GM19463 (cell line): Measurements from ENCODE around the gene PGM1.

Experiments
- ATAC-seq: cut with Tn5 transposase; IDR thresholded peaks from one replicate; pipeline ENCODE4 v1.9.1; 2021; ENCODE audit warnings: mild to moderate bottlenecking, moderate library complexity; ENCODE audit not compliant: unreplicated experiment

The PGM1 gene

DNA sequence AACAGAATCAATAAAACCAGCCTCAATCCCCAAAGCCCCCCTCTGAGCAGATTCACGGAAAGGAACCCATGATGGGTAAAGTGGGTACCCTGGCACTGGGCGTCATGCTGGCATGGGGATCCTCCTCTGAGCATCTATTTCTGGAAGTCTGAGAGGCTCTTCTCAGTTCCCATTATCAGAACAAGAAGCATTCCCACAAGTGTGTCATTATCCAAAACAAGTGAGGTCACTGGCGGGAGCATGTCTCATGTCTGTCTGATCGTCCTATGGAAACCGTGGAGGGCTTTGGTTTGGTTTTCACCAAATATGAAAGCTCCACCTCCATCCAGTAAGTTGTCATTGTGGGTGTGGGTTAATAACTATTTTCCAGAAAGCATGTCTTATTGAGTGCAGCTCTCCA, 70.7 kb downstream of the PGM1 start:
- ATAC-seq = no peak

DNA sequence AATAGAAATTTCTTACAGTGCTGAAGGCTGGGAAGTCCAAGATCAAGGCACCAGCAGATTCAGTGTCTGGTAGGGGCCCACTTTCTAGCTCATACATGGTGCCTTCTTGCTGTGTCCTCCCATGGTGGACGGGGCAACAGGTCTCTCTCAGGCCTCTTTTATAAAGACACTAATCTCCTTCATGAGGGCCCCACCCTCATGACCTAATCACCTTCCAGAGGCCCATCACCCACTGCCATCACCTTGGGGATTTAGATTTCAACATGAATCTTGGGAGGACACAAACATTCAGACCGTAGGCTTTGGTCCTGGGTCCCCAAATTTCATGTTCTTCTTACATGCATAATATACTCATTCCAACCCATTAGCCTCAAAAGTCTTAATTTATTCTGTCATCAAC, 71.5 kb downstream of the PGM1 start:
- ATAC-seq = no peak

DNA sequence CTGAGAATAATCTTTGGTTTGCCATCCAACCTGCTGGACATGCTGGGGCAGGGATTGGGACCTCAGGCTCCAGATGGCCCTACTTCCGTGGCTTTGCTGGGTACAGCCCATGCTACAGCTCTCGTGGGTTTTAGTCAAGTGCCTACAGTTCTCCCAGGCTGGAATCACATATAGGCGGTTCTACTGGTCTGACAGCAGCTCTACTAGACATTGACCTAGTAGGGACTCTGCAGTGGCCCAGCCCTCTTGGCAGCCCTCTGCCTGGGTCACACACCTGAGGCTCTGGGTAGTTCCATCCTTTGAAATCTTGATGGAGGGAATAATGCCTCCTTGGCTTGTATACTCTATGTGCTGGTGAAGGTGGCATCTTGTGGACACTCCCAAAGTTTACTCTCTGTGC, 72.2 kb downstream of the PGM1 start:
- no peak for ATAC-seq

DNA sequence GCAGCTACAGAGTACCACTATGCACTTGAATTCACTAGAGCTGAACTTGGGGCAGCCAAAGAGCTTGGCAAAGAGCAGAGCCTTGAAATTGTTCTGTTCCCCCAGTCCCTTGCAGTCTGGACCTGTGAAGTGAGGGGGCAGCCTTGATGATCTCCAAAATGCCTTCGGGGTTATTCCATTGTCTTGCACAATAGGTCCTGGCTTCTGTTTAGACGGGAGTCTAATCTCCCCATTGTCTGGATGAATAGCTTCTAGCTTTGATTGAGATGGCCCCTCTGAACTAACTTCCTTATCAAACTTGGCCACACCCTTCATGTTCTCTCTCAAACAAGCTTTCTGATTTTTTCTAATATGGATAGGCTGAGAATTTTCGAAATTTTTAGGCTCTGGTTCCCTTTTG, 72.6 kb downstream of the PGM1 start:
- ATAC-seq = no peak

DNA sequence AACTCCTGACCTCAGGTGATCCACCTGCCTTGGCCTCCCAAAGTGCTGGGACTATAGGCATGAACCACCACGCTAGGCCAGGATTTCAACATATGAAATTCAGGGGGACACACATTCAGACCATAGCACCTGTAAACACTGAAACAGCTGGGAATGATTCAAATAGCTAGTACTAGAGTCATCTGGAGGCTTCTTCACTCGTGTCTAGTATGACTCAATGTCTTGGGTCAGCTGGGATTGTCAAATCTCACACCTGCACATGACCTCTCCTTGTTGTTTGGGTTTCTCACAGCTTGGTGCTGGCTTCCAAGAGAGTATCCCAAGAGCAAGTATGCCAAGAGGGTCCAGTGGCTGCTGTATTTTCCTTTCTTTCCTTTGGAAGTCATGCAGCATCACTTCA, 75.1 kb downstream of the PGM1 start:
- peak; percentile 57 for ATAC-seq

DNA sequence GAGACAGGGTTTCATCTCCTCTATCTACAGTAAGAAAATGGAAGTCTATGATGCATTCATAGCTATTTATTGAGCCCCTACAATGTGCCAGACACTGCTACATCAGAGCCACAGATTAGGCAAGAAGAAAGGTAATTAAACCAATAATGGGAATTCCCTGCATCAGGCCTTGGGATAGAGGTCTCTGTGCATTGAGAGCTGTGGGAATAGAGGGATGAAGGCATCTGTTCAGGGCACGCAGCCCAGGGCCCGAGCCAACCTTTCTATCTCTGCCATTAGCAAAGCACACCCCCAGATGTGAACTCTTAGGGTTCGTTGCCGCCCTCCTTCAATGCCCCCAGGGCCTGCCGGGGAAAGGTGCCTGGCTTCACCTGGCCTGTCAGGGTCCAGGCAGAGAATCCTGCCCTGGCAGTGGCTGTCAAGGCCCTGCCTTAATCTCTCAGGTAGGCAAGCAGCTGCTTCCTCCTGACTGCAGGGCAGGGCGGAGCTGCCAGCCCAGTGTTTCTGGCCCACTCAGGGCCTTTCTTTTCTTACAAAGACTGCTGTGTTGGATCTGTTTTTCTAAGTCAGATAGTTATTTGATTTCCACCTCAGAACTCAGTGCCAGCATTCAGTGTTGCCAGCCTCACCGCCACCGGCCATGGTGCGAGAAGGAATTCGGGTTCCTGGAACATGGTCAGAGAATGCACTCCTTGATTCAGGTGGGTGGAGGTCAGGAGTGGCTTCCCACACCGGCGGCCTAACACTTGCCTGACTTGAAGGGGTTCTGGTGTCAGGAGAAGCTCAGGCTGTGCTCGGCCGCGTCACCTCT, 76.1 kb downstream of the PGM1 start:
- ATAC-seq = no peak

DNA sequence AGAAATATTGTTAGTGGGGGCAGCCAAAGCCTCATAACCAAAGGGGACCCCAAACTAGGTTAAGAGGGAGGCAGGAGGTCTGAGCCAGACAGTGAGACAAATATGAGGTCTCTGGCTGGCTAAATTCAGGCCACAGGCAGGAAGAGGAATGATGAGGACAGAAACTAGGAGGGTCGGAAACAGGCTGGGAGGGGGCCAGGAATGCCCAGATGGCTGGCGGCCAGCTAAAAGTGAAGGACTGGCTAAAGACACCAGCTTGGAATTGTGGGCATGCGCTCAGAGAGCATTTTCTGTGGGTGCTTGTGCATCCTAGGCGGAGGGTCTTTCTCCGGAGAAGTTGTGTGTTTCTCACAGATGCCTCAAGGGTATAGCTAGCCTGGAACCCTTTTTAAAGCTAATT, 77.0 kb downstream of the PGM1 start:
- no peak for ATAC-seq

DNA sequence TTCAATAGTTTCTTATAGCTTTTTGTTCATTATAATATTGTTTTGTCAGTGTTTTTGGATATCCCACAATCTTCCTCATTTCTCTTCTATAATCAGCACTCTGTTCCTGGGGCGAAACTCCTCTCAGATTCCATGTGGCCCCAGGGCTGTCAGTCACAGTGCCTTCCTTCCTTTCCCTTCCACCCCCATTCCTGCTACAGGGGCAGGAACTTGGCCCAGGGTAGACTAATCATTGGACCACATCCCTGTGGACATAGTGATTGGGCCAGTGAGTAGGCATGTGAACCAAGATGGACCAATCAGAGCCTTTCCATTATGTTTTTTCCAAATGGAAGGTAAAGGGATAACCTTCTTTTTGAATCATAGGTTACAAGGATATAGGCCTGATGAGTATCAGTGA, 78.3 kb downstream of the PGM1 start:
- ATAC-seq = no peak

DNA sequence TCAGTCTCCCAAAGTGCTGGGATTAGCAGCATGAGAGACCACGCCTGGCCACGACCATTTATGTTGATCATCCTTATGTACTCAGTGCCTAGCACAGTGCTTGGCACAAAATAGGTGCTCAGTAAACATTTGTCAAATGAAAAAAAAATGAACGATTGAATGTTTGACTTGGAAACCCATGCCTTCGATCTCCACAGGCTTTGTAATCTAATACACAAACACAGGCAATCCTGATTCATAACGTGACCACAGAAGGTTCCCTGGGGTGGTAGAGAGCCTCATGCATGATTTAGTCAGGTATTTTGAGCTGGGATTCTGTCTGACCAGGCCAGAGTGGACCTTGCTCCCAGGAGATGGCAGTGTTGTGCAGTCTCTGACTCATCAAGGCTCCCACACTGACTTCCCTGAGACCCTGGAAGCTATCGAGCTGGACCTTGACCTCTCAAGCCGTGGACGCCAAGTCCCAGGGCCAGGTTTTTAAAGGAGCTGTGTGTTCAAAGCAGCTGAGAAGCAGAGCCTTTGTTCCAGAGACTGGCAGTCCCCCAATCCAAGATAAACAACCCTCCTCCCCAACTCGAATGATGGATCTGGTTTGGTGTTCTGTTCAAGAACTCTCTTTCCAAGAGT, 81.1 kb downstream of the PGM1 start:
- ATAC-seq = peak; percentile 81

DNA sequence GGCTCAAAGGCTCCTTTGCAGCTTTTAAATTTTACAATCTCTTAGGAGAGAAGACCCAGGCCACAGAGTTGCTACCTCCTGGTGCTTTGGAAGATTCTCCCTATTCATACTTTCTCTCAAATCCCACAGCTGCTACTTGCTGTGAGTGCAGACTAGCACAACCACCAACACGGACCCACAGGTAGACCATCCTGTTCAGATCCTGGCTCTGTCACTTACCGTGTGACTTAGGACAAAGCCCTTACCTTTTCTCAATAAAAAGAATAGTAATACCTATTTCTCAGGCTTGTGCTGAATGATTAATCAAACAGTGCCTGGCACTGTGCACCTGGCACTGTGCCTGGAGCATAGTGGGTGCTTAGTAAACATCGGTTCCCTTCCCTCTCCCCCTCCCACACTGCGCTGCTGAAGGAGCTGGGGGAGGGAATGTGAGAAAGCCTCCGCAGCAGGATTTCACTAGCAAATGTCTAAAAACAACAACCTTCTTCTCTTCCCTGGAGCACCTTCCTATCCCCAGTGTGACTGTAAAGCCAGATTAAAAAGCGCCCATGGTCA, 81.7 kb downstream of the PGM1 start:
- ATAC-seq = no peak

DNA sequence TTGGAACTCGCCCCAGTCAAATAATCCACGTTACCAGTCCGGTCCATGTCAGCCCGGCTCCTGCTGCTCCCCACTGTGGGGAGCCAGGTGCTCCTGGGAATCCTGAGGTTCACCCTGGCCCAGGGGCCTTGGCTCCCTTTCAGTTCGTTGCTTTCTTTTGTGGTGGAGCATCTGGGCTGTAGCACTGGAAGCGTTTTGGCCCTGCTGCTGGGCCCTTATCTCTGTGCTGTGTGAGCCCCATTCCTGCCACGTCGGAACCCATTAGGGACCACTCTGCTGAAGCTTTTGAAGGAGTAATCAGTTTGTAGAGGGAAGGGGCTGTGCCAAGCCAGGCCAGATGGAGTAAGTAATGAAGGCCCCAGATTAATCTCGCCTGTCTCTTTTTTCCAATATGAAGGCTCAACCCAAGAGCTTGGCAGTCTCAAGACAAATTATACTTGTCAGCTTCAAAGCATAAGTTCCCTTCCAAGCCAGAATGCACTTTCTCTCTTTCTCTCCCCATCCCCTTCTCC, 82.3 kb downstream of the PGM1 start:
- no peak for ATAC-seq

DNA sequence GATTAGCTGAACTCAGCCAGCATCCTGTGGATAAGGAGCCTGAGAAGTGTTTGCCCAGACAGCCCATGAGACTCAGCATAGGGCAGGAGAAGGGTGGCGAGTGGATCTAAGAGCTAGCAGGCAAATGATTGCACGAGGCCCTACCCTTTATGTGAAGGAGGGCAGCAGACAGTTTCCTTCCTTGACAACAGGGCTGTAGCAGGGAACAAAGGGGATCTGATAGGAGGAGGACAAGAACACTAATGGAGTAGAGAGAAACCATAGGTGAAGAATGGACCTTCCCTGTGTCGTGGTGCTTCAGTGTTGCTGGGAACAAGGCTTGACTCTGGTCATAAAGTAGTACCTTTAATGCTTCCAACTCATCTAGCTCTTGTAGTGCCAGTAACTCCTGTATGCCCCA, 84.3 kb downstream of the PGM1 start:
- ATAC-seq = no peak

DNA sequence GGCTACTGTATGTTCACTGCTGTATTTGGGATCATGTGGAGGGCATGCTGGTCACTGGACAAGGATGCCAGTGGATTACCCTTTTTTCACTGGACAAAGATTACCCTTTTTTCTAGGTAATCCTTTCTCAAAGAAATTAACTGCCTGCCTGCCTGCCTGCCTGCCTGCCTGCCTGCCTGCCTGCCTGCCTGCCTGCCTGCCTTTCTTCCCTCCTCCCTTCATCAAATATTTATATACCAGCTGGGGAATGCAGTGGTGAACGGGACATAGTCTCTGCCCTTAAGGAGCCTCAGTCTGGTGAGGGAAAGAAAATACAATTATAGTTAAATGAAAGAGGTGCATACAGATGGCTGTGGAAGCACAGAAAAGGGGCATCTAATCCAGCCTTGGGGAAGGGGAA, 85.0 kb downstream of the PGM1 start:
- no peak for ATAC-seq

DNA sequence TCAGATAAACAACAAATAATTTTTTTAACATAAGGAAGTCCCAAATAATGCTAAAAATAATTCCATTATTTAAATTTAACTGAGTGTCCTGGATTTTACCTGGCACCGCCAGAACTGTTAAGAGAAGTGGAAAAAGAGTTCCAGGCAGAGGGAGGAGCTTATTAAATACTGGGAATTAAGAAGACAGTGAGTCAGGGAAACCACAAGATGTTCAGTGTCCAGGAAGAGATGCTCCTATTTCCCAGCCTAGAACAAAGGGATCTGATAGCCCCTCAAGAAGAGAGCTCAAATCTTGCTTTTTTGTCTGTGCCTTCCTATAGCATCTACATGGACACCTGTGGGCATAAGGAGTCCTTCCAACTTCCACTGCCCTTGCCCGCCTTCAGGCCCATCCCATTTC, 85.9 kb downstream of the PGM1 start:
- ATAC-seq = no peak

DNA sequence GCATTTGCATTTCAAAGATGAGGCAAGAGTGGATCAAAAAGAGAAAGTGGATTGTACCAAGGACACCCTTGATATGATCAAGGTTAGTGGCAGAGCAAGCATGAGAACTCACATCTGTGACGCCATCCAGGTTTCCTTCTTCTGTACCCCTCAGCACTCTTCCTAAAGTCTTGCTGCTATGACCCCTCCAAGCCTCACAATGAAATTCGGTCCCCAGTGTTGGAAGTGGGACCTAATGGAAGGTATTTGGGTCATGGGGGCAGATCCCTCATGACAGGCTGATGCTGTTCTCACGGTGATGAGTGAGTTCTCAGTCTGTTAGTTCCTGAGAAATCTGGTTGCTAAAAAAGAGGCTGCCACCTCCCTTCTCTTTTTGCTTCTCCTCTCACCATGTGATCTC, 86.4 kb downstream of the PGM1 start:
- ATAC-seq = no peak

DNA sequence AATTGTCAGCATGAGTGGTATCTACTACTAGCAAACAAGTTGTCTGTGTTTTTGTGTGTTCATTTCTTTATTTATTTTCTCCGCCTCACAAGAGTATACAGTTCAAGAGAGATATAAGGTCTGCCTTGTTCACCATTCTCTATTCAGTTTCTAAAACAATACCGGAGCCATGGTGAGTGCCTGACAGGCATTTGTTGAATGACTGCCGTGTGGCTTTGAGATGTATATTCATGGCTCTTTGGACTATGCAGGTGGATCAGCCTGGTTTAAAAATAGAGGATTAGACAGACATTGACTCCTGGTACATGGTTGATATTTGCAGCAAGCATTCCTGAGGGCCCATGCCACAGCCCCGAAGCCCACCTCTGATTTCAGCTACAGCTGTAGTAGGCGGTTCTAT, 89.7 kb downstream of the PGM1 start:
- ATAC-seq = no peak

DNA sequence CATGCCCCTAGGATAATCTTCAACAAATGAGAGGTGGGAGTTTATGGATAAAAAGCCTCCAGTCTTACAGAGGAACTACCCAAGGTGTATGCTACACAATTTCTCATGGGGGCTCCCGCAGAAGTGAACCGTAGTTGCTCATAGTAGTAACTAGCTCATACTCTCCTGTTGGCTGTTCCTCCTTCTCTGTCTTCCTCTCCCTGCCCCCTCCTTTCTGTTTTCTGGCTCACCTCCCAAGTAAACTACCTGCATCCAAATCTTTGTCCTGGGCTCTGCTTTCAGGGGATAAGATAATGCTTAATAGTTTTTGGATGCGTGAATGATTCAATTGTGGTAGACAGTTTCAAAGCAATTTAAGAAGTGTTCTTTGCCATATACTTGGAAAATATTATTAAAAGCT, 90.5 kb downstream of the PGM1 start:
- ATAC-seq = no peak

DNA sequence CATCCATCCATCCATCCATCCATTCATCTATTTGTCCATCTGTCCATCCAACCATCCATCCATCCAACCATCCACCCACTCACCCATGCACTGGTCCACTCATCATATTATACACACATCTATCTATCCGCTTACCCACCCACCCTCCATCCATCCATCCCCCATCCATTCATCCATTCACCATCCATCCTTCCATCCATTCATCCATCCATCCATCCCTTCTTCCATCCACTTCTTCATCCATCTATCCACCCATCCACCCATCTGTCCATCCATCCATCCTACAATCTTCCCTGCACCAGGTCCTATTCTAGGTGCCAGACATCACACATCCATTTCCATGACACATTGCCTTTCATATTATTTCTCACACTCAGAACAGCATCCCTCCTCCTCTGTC, 93.5 kb downstream of the PGM1 start:
- no peak for ATAC-seq

DNA sequence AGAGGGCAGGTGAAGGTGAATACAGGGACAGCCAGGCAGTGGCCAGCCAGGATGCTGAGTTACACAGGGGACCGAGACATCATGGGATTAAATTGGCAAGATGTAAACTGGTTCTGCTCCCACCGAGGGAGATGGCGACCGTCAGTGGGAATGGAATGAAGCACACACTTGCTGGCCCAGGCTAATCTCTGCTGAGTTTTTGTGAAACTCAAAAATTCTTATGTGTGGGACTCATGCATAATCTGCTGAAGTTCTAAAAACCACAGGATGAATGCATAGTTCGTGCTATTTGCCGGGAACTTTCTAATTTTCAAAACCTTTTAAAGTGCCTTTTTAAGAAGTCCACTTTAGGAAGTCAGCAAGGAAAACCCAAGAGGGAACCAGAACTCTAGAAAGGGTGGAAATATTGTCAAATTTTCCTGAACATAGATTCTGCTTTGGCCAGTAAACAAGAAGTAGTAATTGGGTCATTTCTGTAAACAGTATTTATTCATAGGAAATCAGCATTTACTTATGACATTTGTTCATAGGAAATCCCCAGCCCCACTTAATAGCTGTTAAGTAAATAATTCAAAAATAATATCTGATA, 95.2 kb downstream of the PGM1 start:
- ATAC-seq = no peak

DNA sequence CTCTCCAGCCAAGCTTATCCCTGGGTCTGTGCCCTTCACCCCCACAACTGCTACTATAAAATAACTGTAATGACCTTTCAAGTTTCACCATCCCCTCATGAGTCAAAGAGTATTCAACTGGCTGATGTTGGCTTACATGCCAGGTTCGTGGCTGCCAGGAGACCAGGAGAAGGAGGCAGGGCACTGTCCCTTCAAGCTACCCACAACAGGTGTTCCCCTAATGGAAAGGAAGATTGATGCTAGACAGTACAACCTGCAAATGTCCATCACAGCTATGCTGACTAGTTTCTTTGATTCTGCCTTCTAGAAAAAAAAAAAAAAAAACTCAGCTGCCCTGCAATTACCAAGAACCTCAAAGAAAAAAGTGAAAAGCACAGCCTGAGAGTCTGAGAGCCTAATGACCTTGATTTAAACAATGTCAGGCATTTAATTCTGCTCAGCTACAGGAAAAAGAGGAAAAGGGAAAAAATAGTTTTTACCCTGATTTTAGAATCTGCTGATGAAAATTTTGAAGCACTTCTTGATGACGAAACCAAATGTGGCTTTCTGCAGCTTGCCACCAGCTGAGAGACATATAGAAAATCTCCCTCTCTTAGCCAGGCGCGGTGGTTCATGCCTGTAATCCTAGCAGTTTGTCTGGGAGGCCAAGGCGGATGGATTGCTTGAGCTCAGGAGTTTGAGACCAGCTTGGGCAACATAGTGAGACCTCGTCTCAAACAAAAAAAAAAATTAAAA, 97.9 kb downstream of the PGM1 start:
- no peak for ATAC-seq

DNA sequence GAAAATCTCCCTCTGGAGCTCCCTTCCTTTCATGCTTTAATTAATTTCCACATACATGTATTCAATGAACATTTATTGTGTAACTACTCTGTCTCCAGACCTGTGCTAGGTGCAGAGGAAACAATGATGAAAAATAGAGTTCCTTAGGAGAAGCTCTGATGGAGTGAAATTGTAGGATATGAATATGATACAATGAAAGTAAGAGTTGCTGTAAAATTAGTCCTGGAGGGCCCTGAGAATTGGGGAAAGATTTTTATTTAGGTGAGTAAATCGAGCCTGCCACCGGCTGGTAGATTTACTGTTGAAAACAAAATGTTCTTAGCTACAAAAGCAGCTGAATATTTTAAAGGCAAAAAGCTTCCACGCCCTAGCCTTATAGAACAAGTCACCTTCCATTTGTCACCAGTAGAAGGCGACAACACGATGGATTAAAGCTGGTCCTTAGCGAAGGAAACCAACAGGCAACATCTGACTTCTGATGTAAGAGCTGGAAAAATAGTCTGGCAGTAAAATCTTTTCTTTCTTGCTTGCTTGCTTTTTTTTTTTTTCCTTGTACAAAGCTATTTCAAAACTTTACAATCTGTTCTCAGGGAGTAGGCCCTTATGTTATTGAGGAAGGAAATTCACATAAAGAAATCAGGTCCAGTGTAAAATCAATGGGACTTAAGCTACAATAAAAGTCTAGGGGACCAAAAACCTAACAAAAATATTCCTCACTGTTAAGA, 98.7 kb downstream of the PGM1 start:
- peak; percentile 73 for ATAC-seq
